Measurements from ENCODE around the gene RHNO1.

- TF ChIP-seq CTCF (IDR thresholded peaks at IDR 0.05; ENCODE audit: low read length) (no peak), EZH2 (IDR thresholded peaks at IDR 0.05; ENCODE audit: borderline replicate concordance, low read length) (no peak)
Observed at GRCh38 chr12:2854669-2855453, 22.2 kb upstream of the RHNO1 start.

All from OCI-LY1 (cell line).